EL (cell line): ENCODE measurements around the gene OR2Z1.
"Not testable (repeated sequence)": the region's sequence is repeated elsewhere in the genome, so short reads cannot be mapped to it uniquely, and the experiment has no call there.

Experiments used
- DNase-seq: peaks from one replicate; pipeline ENCODE4 v3.0.0-alpha.2; 2016

The OR2Z1 gene

GRCh38 chr19:8705304-8705703 lies 16.1 kb upstream of the OR2Z1 start:
- DNase-seq: not testable (repeated sequence)

- DNase-seq: no peak
These were observed 15.7 kb upstream of the OR2Z1 start for GRCh38 chr19:8705742-8706141.

- DNase-seq: not testable (repeated sequence)
These were observed 11.1 kb upstream of the OR2Z1 start for GRCh38 chr19:8710337-8710736.

GRCh38 chr19:8722032-8722431 lies 598 bp downstream of the OR2Z1 start:
- DNase-seq: no peak

- no peak for DNase-seq
These were observed 2.8 kb downstream of the OR2Z1 start for GRCh38 chr19:8724276-8724675.

- no peak for DNase-seq
These were observed 10.2 kb downstream of the OR2Z1 start for GRCh38 chr19:8731428-8732169.

- DNase-seq: no peak
These were observed 16.9 kb downstream of the OR2Z1 start for GRCh38 chr19:8738377-8738776.

GRCh38 chr19:8739291-8740065 lies 18.0 kb downstream of the OR2Z1 start:
- not testable (repeated sequence) for DNase-seq

- not testable (repeated sequence) for DNase-seq
These were observed 45.8 kb downstream of the OR2Z1 start for GRCh38 chr19:8767257-8767656.

- DNase-seq: not testable (repeated sequence)
These were observed 47.8 kb downstream of the OR2Z1 start for GRCh38 chr19:8769265-8769664.

GRCh38 chr19:8773587-8773986 lies 52.2 kb downstream of the OR2Z1 start:
- not testable (repeated sequence) for DNase-seq
